Skeletal muscle cell (primary cell): ENCODE data around the gene CFHR3.
"Not testable (repeated sequence)": the region's sequence is repeated elsewhere in the genome, so short reads cannot be mapped to it uniquely, and the experiment has no call there.

Experiments used
- DNase-seq: peaks from one replicate; pipeline ENCODE4 v3.0.0-alpha.2; 2010; ENCODE audit warnings: low read depth
- H3K4me3 ChIP-seq: 2 replicates; pipeline ENCODE4 v1.5.1; 2011; ENCODE audit warnings: low read depth, mild to moderate bottlenecking, control low read depth, low read length, moderate library complexity

Gene CFHR3

DNA sequence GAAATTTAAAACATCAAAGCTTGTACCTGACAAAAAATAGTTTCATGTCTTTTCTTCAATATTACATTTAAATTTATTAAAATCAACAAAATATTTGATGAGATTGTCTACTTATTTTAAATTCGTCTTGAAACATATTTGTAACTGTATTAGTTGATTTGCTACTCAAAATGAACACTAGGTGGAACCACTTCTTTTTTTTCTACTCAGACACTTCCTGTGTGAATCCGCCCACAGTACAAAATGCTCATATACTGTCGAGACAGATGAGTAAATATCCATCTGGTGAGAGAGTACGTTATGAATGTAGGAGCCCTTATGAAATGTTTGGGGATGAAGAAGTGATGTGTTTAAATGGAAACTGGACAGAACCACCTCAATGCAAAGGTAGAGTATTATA lies 53.2 kb downstream of the CFHR3 start:
- DNase-seq, H3K4me3 ChIP-seq: not testable (repeated sequence)
